ENCODE measurements around the gene TTC7B.

The TTC7B gene

GRCh38 chr14:90698379-90698869 is 117.8 kb downstream of the TTC7B start:
- in situ Hi-C loops (cut with HindIII; ENCODE audit: low sequenced_read_pairs) = no loop called here
- DNase-seq (ENCODE audit: low read depth) = peak; percentile 72
- H3K4me3 ChIP-seq (ENCODE audit: low read depth, low read length) = no peak overlapping the region
- TF ChIP-seq CTCF (IDR thresholded peaks at IDR 0.05; ENCODE audit: low read depth, low read length, missing control alignments) = no peak

- DNase-seq (ENCODE audit: low read depth) = peak; percentile 68
- peak; percentile 97 for TF ChIP-seq CTCF (IDR thresholded peaks at IDR 0.05; ENCODE audit: low read depth, low read length, missing control alignments)
- no peak overlapping the region for H3K4me3 ChIP-seq (ENCODE audit: low read depth, low read length)
- in situ Hi-C loops (cut with HindIII; ENCODE audit: low sequenced_read_pairs) = no loop called here
These were observed 118.5 kb downstream of the TTC7B start for GRCh38 chr14:90697577-90698206.

DNA sequence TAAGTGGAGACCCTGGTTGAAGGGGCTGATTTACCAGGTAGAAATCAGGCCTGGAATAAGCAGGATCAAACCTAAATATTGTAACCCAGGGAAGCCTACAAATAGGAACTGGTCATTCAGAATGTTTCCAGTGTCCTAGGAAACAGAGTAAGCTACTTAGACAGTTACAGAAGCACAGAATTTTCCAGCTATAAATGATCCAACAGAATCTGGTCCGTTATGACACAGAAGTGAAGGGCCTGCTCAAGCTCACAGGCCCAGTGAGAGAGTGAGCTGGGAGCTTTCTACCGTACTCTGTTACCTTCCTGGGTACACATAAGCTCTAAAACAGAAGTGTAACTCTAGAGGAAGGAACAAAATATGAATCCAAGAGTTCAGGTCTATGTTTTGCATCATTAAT is 119.1 kb downstream of the TTC7B start:
- no peak for TF ChIP-seq CTCF (IDR thresholded peaks at IDR 0.05; ENCODE audit: low read depth, low read length, missing control alignments)
- no peak overlapping the region for H3K4me3 ChIP-seq (ENCODE audit: low read depth, low read length)
- DNase-seq (ENCODE audit: low read depth) = no peak
- in situ Hi-C loops (cut with HindIII; ENCODE audit: low sequenced_read_pairs) = no loop called here

- no peak for TF ChIP-seq CTCF (IDR thresholded peaks at IDR 0.05; ENCODE audit: low read depth, low read length, missing control alignments)
- H3K4me3 ChIP-seq (ENCODE audit: low read depth, low read length) = no peak overlapping the region
- in situ Hi-C loops (cut with HindIII; ENCODE audit: low sequenced_read_pairs) = no loop called here
- no peak for DNase-seq (ENCODE audit: low read depth)
These were observed 119.5 kb downstream of the TTC7B start for GRCh38 chr14:90696720-90697119.

GRCh38 chr14:90695997-90696660 is 120.1 kb downstream of the TTC7B start:
- in situ Hi-C loops (cut with HindIII; ENCODE audit: low sequenced_read_pairs) = no loop called here
- no peak for TF ChIP-seq CTCF (IDR thresholded peaks at IDR 0.05; ENCODE audit: low read depth, low read length, missing control alignments)

GRCh38 chr14:90693413-90693812 is 122.8 kb downstream of the TTC7B start:
- no peak for TF ChIP-seq CTCF (IDR thresholded peaks at IDR 0.05; ENCODE audit: low read depth, low read length, missing control alignments)
- in situ Hi-C loops (cut with HindIII; ENCODE audit: low sequenced_read_pairs) = no loop called here
- no peak for DNase-seq (ENCODE audit: low read depth)
- H3K4me3 ChIP-seq (ENCODE audit: low read depth, low read length) = no peak overlapping the region

More at GRCh38 chr14:90695997-90696660, 120.1 kb downstream of the TTC7B start:
- no peak overlapping the region for H3K4me3 ChIP-seq (ENCODE audit: low read depth, low read length)
- DNase-seq (ENCODE audit: low read depth) = no peak
